BJ (cell line): ENCODE results near the gene STIM1. TPM values are rescaled to one million over a fixed set of nuclear protein-coding genes. Genes with fewer than 3 reads are reported as not detected.

Experiments
- CTCF ChIA-PET: fragments of 350-600 bp; formaldehyde crosslinking; extraction: SDS; loops from one replicate; lab custom pipeline; 2021; ENCODE audit warnings: antibody characterized with exemption, inconsistent platforms; lab: Yijun Ruan, JAX
- POLR2A ChIA-PET: fragments of 300-600 bp; sonication (Branson Sonifier 250); formaldehyde crosslinking; extraction: SDS; loops from one replicate; lab custom pipeline; 2021; ENCODE audit warnings: antibody characterized with exemption; lab: Charles Lee
- DNase-seq: peaks from one replicate; pipeline ENCODE4 v3.0.0-alpha.2; 2011; ENCODE audit warnings: low read depth
- H3K27me3 ChIP-seq: 2 replicates; pipeline ENCODE4 v1.6.0; 2011; ENCODE audit warnings: low read length; ENCODE audit not compliant: control insufficient read depth, insufficient read depth
- H3K36me3 ChIP-seq: 2 replicates; pipeline ENCODE4 v1.5.1; 2011; ENCODE audit warnings: low read length; ENCODE audit not compliant: control insufficient read depth, insufficient read depth
- H3K4me3 ChIP-seq: 2 replicates; pipeline ENCODE4 v1.5.1; 2011; ENCODE audit warnings: low read depth, mild to moderate bottlenecking, control low read depth, low read length
- CTCF ChIP-seq: IDR thresholded peaks from 2 replicates; pipeline ENCODE4 v1.5.1; 2011; ENCODE audit warnings: low read depth, mild to moderate bottlenecking, control low read depth, inconsistent platforms, low read length, moderate library complexity; ENCODE audit not compliant: insufficient read depth
- polyA plus RNA-seq: library from polyadenylated mRNA; depleted of rRNA; stranded (reverse); fragments of >200 nt; gene quantifications from 2 replicates; pipeline ENCODE4 v1.2.3, GENCODE V29; 2011

STIM1 gene
- polyA plus RNA-seq, 1 experiment: 54.6 TPM

- Histone ChIP-seq H3K4me3 (no peak overlapping the region), H3K36me3 (no peaks in the 10 kb centered on the region), H3K27me3 (no peaks in the 10 kb centered on the region)
- ChIA-PET POLR2A (interaction anchor here (0.6 kb wide), 1 partner anchor 57 kb away, joined by 3 read pairs; the partner anchor contains the start of gene STIM1), CTCF (interaction anchor here (0.7 to 1.4 kb wide), 2 partner anchors 57 to 85 kb away, joined by 3 to 5 read pairs; partner anchors contain the start of gene STIM1)
- no peak for TF ChIP-seq CTCF
- DNase-seq: no peak
These were observed 56.5 kb downstream of the STIM1 start for GRCh38 chr11:3911908-3912505.

- DNase-seq: no peak
- CTCF ChIA-PET: interaction anchor here (0.7 to 1.6 kb wide), 2 partner anchors 9 to 59 kb away, joined by 3 read pairs; no protein-coding TSS in a partner anchor
These were observed 58.5 kb downstream of the STIM1 start for GRCh38 chr11:3913921-3914320.

GRCh38 chr11:3914805-3915204, 59.3 kb downstream of the STIM1 start:
- POLR2A ChIA-PET: no interaction called here
- Histone ChIP-seq H3K4me3 (no peak overlapping the region), H3K27me3 (no peaks in the 10 kb centered on the region), H3K36me3 (no peaks in the 10 kb centered on the region)
- no peak for TF ChIP-seq CTCF
- CTCF ChIA-PET: interaction anchor here (0.7 to 1.6 kb wide), 3 partner anchors 8 to 60 kb away, joined by 3 to 4 read pairs (median 3); no protein-coding TSS in a partner anchor
- no peak for DNase-seq

More at GRCh38 chr11:3913921-3914320, 58.5 kb downstream of the STIM1 start:
- Histone ChIP-seq H3K4me3 (no peak overlapping the region), H3K27me3 (no peaks in the 10 kb centered on the region), H3K36me3 (no peaks in the 10 kb centered on the region)
- POLR2A ChIA-PET: no interaction called here
- TF ChIP-seq CTCF: no peak

- Histone ChIP-seq H3K36me3 (no peaks in the 10 kb centered on the region), H3K4me3 (no peak overlapping the region), H3K27me3 (no peaks in the 10 kb centered on the region)
- CTCF ChIA-PET: interaction anchor here (1.4 to 2.8 kb wide), 2 partner anchors 20 to 62 kb away, joined by 4 to 7 read pairs; partner anchors contain the start of gene STIM1
- no peak for TF ChIP-seq CTCF
- POLR2A ChIA-PET: no interaction called here
- no peak for DNase-seq
These were observed 61.5 kb downstream of the STIM1 start for GRCh38 chr11:3916962-3917361.

- Histone ChIP-seq H3K36me3 (no peaks in the 10 kb centered on the region), H3K27me3 (no peaks in the 10 kb centered on the region), H3K4me3 (no peak overlapping the region)
- peak; percentile 66 for DNase-seq
- no peak for TF ChIP-seq CTCF
- ChIA-PET CTCF (no interaction called here), POLR2A (no interaction called here)
These were observed 64.8 kb downstream of the STIM1 start for GRCh38 chr11:3920148-3920852.
